Esophagus muscularis mucosa (tissue), 4 donors: ENCODE data around the gene RNF149. TPM values are rescaled to one million over a fixed set of nuclear protein-coding genes. Genes with fewer than 3 reads are reported as not detected.

Experiments used
- DNase-seq: peaks from one replicate; pipeline ENCODE4 v3.0.0-alpha.2; 2017; ENCODE audit errors: extremely low spot score
- H3K27ac ChIP-seq, 4 donors: fragments of 200-600 bp; sonication (generic); replicated peaks in 1 of 4; 1 replicate in 3 of 4; 2 replicates in 1 of 4; pipeline ENCODE4 v1.5.1; 2016 to 2019; ENCODE audit warnings: mild to moderate bottlenecking in 1 of 4
- H3K27me3 ChIP-seq, 4 donors: fragments of 200-600 bp; sonication (generic); one replicate each; pipeline versions ENCODE4 v1.5.1 to v1.6.0; 2016 to 2019
- H3K36me3 ChIP-seq, 4 donors: fragments of 200-600 bp; sonication (generic); one replicate each; pipeline ENCODE4 v1.5.1; 2016 to 2019
- H3K4me1 ChIP-seq, 4 donors: fragments of 200-600 bp; sonication (generic); one replicate each; pipeline ENCODE4 v1.5.1; 2016 to 2019
- H3K4me3 ChIP-seq, 4 donors: fragments of 200-600 bp; sonication (generic); 1 replicate in 2 of 4; 2 replicates in 2 of 4; pipeline ENCODE4 v1.5.1; 2016 to 2019; ENCODE audit warnings: mild to moderate bottlenecking in 4 of 4, moderate library complexity in 1 of 4
- H3K9me3 ChIP-seq, 4 donors: fragments of 200-600 bp; sonication (generic); 1 replicate in 3 of 4; 2 replicates in 1 of 4; pipeline ENCODE4 v1.5.1; 2016 to 2019
- EP300 ChIP-seq: sonication (generic); formaldehyde crosslinking; IDR thresholded peaks from one replicate; pipeline ENCODE4 v1.6.1; 2017; ENCODE audit warnings: antibody characterized with exemption
- POLR2A ChIP-seq: fragments of 450-650 bp; IDR thresholded peaks from one replicate; pipeline ENCODE4 v1.6.1; 2017; ENCODE audit warnings: antibody characterized with exemption, moderate library complexity, mild to moderate bottlenecking, low read depth
- POLR2AphosphoS5 ChIP-seq, 2 donors: sonication (generic); formaldehyde crosslinking; IDR thresholded peaks; one replicate each; pipeline ENCODE4 v1.6.1; 2017; ENCODE audit warnings: antibody characterized with exemption in 2 of 2
- WGBS: methylation state at CpG from one replicate; pipeline ENCODE4 v1.1.5; 2018; 5-methylcytosine and 5-hydroxymethylcytosine counted together
- intact Hi-C: fragments of 100-400 bp; cut with DNase I; formaldehyde crosslinking; loops from one replicate; pipeline ENCODE4 v1.15.1; 2023
- small RNA-seq, 3 donors: library from RNA; depleted of rRNA; stranded (forward); fragments of <200 nt; gene quantifications; one replicate each; pipeline ENCODE3, GENCODE V24; 2016
- total RNA-seq, 4 donors: library from RNA; depleted of rRNA; stranded (reverse); fragments of >200 nt; gene quantifications; one replicate each; pipeline versions ENCODE4 v1.1.0 to v1.2.1, GENCODE V29; 2016
- TF ChIP-seq, protein P1 (sequence below), 3 experiments: fragments of 200-600 bp in 2 of 3; fragments of 450-650 bp in 1 of 3; sonication (generic) in 2 of 3; IDR thresholded peaks; one replicate each; pipeline ENCODE4 v1.5.1; 2017 to 2019; ENCODE audit warnings: antibody characterized with exemption in 3 of 3, mild to moderate bottlenecking in 2 of 3, moderate library complexity in 1 of 3

RNF149 gene
- total RNA-seq, 4 donors from 2014 or later, result 29.5 to 66.6 (median 40.0) TPM

- TF ChIP-seq POLR2A, result no peak
- TF ChIP-seq, protein P1, sequence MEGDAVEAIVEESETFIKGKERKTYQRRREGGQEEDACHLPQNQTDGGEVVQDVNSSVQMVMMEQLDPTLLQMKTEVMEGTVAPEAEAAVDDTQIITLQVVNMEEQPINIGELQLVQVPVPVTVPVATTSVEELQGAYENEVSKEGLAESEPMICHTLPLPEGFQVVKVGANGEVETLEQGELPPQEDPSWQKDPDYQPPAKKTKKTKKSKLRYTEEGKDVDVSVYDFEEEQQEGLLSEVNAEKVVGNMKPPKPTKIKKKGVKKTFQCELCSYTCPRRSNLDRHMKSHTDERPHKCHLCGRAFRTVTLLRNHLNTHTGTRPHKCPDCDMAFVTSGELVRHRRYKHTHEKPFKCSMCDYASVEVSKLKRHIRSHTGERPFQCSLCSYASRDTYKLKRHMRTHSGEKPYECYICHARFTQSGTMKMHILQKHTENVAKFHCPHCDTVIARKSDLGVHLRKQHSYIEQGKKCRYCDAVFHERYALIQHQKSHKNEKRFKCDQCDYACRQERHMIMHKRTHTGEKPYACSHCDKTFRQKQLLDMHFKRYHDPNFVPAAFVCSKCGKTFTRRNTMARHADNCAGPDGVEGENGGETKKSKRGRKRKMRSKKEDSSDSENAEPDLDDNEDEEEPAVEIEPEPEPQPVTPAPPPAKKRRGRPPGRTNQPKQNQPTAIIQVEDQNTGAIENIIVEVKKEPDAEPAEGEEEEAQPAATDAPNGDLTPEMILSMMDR (IDR thresholded peaks at IDR 0.05), result no peak
- no peak for TF ChIP-seq POLR2AphosphoS5 (IDR thresholded peaks at IDR 0.05)
- no peak for TF ChIP-seq EP300
- Histone ChIP-seq H3K27ac (no peak overlapping the region), H3K27me3 (no peaks in the 10 kb centered on the region), H3K9me3 (no peaks in the 10 kb centered on the region), H3K4me1 (no peaks in the 10 kb centered on the region), H3K36me3 (no peaks in the 10 kb centered on the region), H3K4me3 (no peak overlapping the region)
- DNase-seq, result no peak
- intact Hi-C loops, result no loop called here
- 93% methylated on average over 2 of the region's 2 CpGs for WGBS
These were observed 77.9 kb downstream of the RNF149 start for GRCh38 chr2:101230541-101231001.

Small RNA genes lying within 50 kb of the gene (small RNA-seq; reads per million reads assigned to genes)
- gene MIR5696 (0.51 to 0.93 (median 0.67) reads per million in 3 donors), gene SNORD89 (191 to 704 (median 511) reads per million in 3 donors)

Other genes with a start within 250 kb of the RNF149 start
- 10 to 100 TPM; 16.7 to 23.4 (median 20.4) TPM for gene TBC1D8, start 157.3 kb downstream of the RNF149 start, total RNA-seq
- gene CNOT11, start 55.8 kb downstream of the RNF149 start, total RNA-seq, result 10 to 100 TPM; 25.7 to 35.8 (median 29.0) TPM
- not detected for gene CREG2, start 78.8 kb upstream of the RNF149 start, total RNA-seq
- under 1 TPM in 1 of 4 donors, not detected in 3; 0.91 TPM for gene RFX8, start 166.4 kb upstream of the RNF149 start, total RNA-seq